Smooth muscle cell (in vitro differentiated cells): ENCODE measurements around the gene UPB1. TPM values are rescaled to one million over a fixed set of nuclear protein-coding genes. Genes with fewer than 3 reads are reported as not detected.

Experiments
- DNase-seq: peaks from one replicate; lab custom pipeline; 2025; ENCODE audit not compliant: unreplicated experiment; lab: John Stamatoyannopoulos, UW
- H2AFZ ChIP-seq: fragments of 200-600 bp; sonication (generic); 2 replicates; pipeline ENCODE4 v1.6.0; 2016; ENCODE audit warnings: antibody characterized with exemption, low read depth, mild to moderate bottlenecking
- H3F3A ChIP-seq: fragments of 200-600 bp; sonication (generic); 2 replicates; pipeline ENCODE4 v1.6.0; 2017; ENCODE audit warnings: antibody characterized with exemption, low read depth
- H3K27ac ChIP-seq: fragments of 200-600 bp; sonication (generic); 2 replicates; pipeline ENCODE4 v1.5.1; 2016; ENCODE audit warnings: low read depth, mild to moderate bottlenecking
- H3K27me3 ChIP-seq: fragments of 200-600 bp; sonication (generic); 2 replicates; pipeline ENCODE4 v1.6.1; 2016; ENCODE audit warnings: low read depth, mild to moderate bottlenecking
- H3K36me3 ChIP-seq: fragments of 200-600 bp; sonication (generic); 2 replicates; pipeline ENCODE4 v1.5.1; 2016; ENCODE audit warnings: low read depth
- H3K4me1 ChIP-seq: fragments of 200-600 bp; sonication (generic); 2 replicates; pipeline ENCODE4 v1.5.1; 2016; ENCODE audit warnings: low read depth
- H3K4me2 ChIP-seq: fragments of 200-600 bp; sonication (generic); 2 replicates; pipeline ENCODE4 v1.6.0; 2016; ENCODE audit warnings: mild to moderate bottlenecking
- H3K4me3 ChIP-seq: fragments of 200-600 bp; sonication (generic); 2 replicates; pipeline ENCODE4 v1.5.1; 2016; ENCODE audit warnings: mild to moderate bottlenecking
- H3K79me2 ChIP-seq: fragments of 200-600 bp; sonication (generic); 2 replicates; pipeline ENCODE4 v1.6.0; 2016; ENCODE audit warnings: low read depth, mild to moderate bottlenecking
- H3K9ac ChIP-seq: fragments of 200-600 bp; sonication (generic); 2 replicates; pipeline ENCODE4 v1.6.0; 2016; ENCODE audit warnings: low read depth
- H3K9me3 ChIP-seq: fragments of 200-600 bp; sonication (generic); replicated peaks from 2 replicates; pipeline ENCODE4 v1.5.1; 2016; ENCODE audit warnings: low read depth
- H4K20me1 ChIP-seq: fragments of 200-600 bp; sonication (generic); 2 replicates; pipeline ENCODE4 v1.6.0; 2016; ENCODE audit warnings: low read depth
- CTCF ChIP-seq: fragments of 200-600 bp; sonication (generic); IDR thresholded peaks from 2 replicates; pipeline ENCODE4 v1.5.1; 2017; ENCODE audit warnings: borderline replicate concordance, mild to moderate bottlenecking, antibody characterized with exemption; ENCODE audit not compliant: insufficient read depth, poor library complexity, severe bottlenecking
- WGBS: methylation state at CpG from one replicate; pipeline ENCODE4 v1.1.7; 2016; ENCODE audit warnings: low lambda C conversion rate; 5-methylcytosine and 5-hydroxymethylcytosine counted together
- polyA plus RNA-seq: library from polyadenylated mRNA; unstranded; fragments of >200 nt; fragmentation: Nextera tagmentation; extraction: Ambion mirVana; gene quantifications from 2 replicates; pipeline ENCODE4 v1.2.1, GENCODE V29; 2016
- total RNA-seq: library from RNA; depleted of rRNA; stranded (reverse); fragments of >200 nt; gene quantifications from 2 replicates; pipeline ENCODE4 v1.2.3, GENCODE V29; 2014

UPB1 gene
- total and polyA plus RNA-seq, 2 experiments from 2014 or later: 0.21 TPM; not detected in 1

GRCh38 chr22:24463071-24463760 is 31.9 kb upstream of the UPB1 start:
- H3K27me3 ChIP-seq: no peaks in the 10 kb centered on the region
- H3K9me3 ChIP-seq: no peaks in the 10 kb centered on the region
- no peak for TF ChIP-seq CTCF
- H3F3A ChIP-seq: peaks cover 9% of the 10 kb centered on the region
- DNase-seq: no peak
- H3K4me1 ChIP-seq: peaks cover 9% of the 10 kb centered on the region
- H3K27ac ChIP-seq: no peak overlapping the region
- H3K9ac ChIP-seq: no peak overlapping the region
- no peaks in the 10 kb centered on the region for H3K79me2 ChIP-seq
- H2AFZ ChIP-seq: no peak overlapping the region
- no peak overlapping the region for H3K4me3 ChIP-seq
- 92% methylated on average over 6 of the region's 6 CpGs for WGBS
- no peak overlapping the region for H3K4me2 ChIP-seq
- H4K20me1 ChIP-seq: no peaks in the 10 kb centered on the region
- H3K36me3 ChIP-seq: no peaks in the 10 kb centered on the region

- H3F3A ChIP-seq: peaks cover 9% of the 10 kb centered on the region
- no peaks in the 10 kb centered on the region for H3K79me2 ChIP-seq
- H2AFZ ChIP-seq: no peak overlapping the region
- no peak overlapping the region for H3K27ac ChIP-seq
- TF ChIP-seq CTCF: no peak
- H3K36me3 ChIP-seq: no peaks in the 10 kb centered on the region
- H4K20me1 ChIP-seq: no peaks in the 10 kb centered on the region
- H3K4me2 ChIP-seq: peak overlapping the region; percentile 16
- H3K4me3 ChIP-seq: no peak overlapping the region
- no peaks in the 10 kb centered on the region for H3K9me3 ChIP-seq
- H3K9ac ChIP-seq: no peak overlapping the region
- no peaks in the 10 kb centered on the region for H3K27me3 ChIP-seq
- 19% methylated on average over 5 of the region's 5 CpGs for WGBS
- peaks cover 9% of the 10 kb centered on the region for H3K4me1 ChIP-seq
- DNase-seq: no peak
Observed at GRCh38 chr22:24465566-24465965, 29.6 kb upstream of the UPB1 start.

GRCh38 chr22:24465975-24466374 is 29.2 kb upstream of the UPB1 start:
- Histone ChIP-seq H2AFZ (no peak overlapping the region), H3K9ac (no peak overlapping the region), H3K4me2 (no peak overlapping the region), H3K9me3 (no peaks in the 10 kb centered on the region), H3K27me3 (no peaks in the 10 kb centered on the region), H3K79me2 (no peaks in the 10 kb centered on the region), H4K20me1 (no peaks in the 10 kb centered on the region), H3F3A (peaks cover 9% of the 10 kb centered on the region), H3K27ac (no peak overlapping the region), H3K4me1 (peaks cover 9% of the 10 kb centered on the region), H3K36me3 (no peaks in the 10 kb centered on the region), H3K4me3 (no peak overlapping the region)
- TF ChIP-seq CTCF: no peak
- no peak for DNase-seq
- WGBS: 100% methylated on average over 3 of the region's 3 CpGs
